ENCODE measurements around the gene SUPT4H1.

The SUPT4H1 gene

DNA sequence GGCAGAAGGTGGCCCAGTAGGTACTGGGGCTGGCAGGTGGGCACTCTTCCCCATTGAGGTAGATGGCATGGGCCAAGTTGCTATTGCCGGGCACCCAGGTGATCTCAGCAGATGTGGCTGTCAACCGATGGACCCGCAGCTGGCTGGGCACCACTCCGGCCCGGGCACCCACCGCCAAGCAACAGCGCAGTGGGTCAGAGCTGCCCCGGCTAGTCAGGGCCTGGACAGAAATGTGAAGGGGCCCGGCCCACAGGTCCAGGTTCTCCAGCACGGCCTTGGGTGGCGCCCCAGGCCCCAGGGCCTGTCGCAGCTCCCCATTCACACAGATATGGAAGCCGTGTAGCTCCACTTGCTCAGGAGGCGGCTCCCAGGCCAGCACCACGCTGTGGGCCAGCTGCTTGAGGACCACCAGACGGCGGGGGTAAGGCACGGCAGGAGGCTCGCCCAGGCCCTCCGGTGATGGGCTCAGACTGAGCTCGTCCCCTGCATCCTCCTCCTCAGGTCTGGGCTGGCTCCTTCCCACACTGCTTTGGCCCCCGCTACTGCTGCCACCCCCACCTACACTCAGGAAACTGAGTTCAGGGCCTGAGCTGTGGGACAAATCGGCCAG lies 39.9 kb downstream of the SUPT4H1 start:
- H3K4me3 ChIP-seq: no peak overlapping the region
- no peak overlapping the region for H3K27ac ChIP-seq

DNA sequence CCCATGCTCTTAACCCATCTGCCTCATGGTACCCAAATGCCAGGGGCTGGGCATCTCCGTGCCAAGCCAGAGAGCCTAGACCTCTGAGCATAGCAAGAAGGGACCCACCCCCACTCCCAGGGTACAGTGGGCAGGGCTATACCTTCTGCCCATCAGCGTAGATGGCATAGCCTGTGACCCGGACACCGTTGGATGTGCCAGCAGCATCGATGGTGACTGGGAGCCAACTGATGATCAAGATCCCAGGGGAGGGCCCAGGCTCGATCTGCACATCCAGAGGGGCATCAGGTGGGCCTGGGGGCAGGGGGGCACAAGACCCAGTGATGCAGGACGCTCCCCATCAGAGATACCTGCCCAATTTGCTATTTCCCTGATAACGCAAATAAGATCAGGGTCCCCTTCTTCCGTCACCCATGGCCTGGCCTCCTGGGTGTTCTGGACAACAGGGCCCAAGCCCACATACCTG lies 40.5 kb downstream of the SUPT4H1 start:
- Histone ChIP-seq H3K4me3 (no peak overlapping the region), H3K27ac (no peak overlapping the region)

DNA sequence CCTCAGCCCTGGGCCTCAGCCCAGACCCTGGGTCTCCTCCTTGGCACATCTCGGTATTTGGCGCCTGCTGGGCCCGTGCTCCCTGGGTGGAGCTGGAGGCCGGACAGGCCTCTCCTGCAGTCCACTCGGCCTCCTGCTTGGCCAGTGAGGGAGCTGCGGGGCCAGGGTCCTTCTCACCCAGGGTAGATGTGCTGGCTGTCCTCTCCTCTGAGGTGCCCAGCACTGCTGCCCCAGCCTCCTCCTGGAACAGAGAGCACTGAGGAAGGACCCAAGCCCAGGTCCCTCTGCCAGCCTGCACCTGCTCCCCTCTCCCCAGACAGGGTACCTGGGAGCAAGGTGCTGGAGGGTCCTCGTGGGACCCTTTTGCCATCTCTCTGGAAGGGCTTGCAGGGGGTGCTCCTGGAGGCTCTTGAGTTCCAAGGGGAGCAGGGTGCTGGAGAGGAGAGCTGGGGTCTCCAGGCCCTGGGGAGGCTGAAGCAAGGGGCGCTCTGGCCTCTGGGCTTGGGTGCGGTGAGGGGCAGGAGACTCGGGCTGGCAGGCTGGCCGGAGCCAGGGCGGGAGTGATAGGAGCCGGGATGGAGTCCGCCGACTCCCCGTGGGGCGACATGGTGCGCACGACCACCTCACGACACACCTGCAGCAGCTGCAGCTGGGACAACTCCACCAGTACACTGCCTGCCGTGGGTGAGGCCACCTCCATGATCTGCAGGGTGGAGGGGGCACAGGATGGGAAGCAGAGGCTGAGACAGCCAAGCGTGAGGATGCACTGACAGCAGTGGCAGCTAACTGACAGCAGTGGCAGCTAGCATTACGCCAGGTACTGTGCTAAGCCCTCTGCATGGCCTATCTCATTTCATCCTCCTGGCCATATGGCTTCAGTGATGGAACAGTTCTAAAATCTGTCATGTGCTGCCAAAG lies 41.2 kb downstream of the SUPT4H1 start:
- Histone ChIP-seq H3K27ac (no peak overlapping the region), H3K4me3 (no peak overlapping the region)

DNA sequence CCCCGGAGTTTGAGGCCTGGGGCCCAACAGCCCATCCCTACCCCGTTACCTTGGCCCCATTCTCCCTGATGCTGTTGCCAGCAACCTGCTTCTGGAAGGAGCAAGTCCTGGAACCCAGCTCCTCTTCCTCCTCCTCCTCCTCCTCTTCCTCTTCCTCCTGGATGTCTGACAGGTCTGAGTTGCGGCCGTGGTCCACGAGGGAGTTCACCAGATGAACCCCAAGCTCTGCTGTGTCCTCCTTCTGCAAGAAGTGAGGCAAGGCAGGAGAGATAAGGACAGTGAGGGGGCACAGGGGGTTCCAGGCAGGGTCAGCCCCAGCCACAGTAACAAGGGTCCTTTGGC lies 42.1 kb downstream of the SUPT4H1 start:
- H3K27ac ChIP-seq: no peak overlapping the region
- H3K4me3 ChIP-seq: no peak overlapping the region

DNA sequence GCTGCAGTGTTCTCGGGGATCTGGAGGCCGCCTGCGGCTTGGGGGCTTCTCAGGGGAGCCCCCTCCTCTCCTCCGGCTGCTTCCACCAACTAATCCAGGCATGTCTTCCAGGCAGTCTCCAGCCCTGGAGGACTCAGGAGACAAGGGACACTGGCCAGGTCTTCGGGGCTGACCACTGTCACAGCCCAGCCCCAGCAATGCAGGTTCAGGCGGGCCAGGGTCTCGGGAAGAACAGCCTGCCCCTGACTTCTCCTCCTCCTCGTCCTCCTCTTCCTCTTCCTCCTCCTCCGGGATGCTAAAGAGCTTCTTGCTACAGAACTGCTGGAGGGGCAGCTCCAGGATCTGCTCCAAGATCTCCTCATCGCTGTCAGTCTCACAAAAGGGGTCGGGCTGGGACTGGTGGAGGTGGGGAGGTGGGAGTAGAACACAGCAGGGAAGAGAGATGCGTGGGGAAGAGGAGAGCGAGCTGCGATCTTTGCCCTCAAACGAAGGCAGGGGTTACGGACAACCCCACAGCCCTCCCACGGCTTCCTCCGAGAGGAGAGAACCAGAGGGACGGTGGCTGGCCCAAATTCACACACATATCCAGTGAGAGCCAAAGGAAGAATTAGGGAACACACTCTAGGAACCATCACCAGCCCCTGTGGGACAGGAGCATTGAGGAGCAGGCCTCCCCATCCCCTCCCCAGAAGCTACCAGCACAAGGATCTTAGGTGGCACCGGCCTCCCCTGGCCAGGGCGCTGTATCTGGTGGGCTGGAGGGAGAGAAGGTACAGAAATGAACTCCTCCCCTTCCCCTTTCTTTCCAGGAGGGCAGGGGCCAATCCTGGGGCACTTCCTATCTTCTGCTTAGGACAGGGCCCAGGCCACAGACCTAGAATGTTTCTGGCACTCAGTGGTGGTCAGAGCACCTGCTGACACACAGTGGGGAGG lies 42.8 kb downstream of the SUPT4H1 start:
- Histone ChIP-seq H3K27ac (no peak overlapping the region), H3K4me3 (no peak overlapping the region)

DNA sequence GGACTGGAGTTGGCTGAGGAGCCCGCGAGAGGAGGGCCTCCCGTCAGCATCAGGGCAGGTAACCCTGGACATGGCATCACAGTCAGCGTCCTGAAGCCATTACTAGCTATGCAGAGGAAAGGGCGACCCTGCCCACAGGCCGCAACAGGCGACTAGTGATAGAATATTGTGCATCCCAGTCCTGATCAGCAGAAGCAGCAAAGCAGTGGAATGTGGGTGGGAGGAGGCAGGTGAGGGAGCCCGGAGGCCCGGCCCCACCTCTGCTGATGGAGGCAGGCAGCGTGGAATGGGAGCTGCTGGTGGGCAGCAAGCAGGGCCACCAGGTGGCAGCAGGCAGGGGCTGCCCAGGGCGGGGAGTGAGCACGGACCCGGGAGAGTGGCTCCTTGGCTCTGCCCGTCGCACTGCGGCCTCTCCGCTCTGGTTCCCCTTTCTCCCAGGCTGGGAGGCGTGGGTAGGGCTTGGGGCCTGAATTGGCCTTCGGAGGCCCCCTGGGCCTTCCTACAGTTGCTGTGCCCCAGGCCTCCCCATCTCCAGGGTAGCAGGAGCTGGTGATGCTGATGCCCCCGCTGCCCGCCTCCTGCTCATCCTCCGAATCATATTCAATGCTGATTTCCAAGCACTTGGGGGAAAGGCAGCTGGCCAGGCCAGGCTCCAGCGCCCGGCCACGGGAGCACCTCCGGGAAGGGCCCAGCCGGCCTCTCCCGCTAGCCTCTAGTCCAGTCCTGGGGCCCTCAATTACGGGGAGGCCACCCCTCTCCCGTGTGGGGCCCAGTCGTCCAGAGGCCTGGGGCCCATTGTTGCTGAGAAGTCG lies 43.6 kb downstream of the SUPT4H1 start:
- H3K27ac ChIP-seq: no peak overlapping the region
- no peak overlapping the region for H3K4me3 ChIP-seq

DNA sequence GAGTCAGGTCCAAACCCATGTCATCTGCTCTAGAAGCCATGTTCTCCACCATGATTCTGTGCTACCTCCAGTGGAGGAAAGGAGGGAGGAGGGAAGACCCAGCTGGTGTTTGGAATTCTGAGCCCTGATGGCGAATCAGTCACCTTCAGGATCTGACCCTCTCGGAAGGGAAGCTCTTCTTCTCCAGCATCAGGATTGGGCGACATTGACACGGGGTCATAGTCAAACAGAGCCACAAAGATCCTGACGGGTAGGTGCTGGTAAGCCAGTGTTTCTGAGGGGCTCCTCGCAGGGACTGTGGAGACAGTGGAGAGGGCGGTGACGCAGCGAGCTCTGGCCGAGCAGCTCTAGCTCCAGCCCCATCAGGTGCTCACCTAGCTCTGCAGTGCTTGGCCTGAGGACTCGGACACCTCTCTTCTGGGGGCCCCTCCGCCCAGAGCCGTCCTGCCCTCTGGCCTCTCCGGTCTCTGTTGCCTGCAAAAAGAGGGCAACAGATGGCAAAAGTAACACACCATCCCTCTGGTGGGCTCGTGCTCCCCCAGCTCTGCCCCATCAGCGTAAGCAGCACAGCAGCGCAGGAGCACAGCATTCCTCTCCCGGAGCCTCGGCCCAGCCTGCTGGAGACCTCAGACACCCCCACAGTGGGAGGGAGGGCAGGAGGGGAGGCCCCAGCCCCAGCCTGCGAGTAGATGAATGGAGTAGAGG lies 44.4 kb downstream of the SUPT4H1 start:
- Histone ChIP-seq H3K4me3 (no peak overlapping the region), H3K27ac (no peak overlapping the region)

DNA sequence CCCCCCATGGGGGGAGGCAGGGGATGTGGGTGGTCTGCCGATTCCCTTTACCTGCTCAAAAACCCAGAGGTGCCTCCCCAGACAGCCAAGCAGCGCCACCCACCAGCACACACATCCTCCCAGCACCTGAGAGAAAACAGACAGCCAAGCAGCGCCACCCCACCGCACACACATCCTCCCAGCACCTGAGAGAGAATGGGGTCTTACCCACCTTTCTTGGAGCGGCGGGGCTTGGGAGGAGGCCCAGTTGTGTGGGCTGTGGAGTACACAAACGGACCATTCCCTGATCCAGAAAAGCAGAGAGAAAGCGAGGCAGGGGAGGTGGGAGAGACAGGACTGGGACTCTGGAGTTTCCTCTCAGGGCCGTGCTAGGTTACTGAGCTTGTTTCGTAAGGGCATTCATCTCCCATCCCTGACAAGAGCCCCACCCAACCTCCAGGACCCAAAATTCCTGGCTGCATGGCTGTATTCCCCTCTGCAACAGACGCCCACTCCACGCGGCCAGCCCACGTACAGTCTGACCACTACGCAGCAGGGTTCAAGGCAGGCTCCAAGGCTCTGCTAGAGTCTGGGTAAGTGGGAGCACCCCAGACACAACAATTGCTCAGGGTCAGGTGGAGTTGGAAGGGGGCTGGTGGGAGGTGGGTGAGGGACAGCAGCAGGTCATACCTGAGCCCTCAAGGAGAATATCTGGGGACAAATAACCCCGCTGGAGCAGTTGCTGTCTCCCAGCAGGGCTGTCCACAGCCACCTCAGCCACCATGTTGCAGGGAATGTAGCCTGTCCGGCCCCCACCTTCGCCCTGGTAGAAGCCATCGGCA lies 45.7 kb downstream of the SUPT4H1 start:
- Histone ChIP-seq H3K4me3 (no peak overlapping the region), H3K27ac (peak overlapping the region in 2 of 21 experiments; percentile 48 to 58)

DNA sequence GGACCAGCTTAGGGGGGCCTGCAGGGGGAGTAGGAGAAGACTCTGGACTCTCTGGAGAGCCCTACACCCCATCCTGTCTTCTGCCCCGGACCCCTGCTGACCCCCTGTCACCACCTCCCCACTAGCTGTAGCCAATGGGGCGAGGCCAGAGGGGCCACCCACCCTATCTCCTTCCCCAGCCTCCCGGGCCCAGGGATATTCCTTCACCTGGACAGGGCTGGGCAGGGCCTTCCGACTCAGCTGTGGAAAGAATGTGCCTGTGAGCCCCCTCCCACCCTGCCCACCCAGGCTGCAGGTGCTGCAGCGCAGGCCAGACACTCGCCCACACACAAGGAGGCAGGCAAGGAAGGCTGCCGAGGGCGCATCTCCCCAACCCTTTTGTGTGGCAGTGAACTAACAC lies 46.4 kb downstream of the SUPT4H1 start:
- peak overlapping the region in 2 of 21 experiments; percentile 48 to 58 for H3K27ac ChIP-seq
- H3K4me3 ChIP-seq: no peak overlapping the region

DNA sequence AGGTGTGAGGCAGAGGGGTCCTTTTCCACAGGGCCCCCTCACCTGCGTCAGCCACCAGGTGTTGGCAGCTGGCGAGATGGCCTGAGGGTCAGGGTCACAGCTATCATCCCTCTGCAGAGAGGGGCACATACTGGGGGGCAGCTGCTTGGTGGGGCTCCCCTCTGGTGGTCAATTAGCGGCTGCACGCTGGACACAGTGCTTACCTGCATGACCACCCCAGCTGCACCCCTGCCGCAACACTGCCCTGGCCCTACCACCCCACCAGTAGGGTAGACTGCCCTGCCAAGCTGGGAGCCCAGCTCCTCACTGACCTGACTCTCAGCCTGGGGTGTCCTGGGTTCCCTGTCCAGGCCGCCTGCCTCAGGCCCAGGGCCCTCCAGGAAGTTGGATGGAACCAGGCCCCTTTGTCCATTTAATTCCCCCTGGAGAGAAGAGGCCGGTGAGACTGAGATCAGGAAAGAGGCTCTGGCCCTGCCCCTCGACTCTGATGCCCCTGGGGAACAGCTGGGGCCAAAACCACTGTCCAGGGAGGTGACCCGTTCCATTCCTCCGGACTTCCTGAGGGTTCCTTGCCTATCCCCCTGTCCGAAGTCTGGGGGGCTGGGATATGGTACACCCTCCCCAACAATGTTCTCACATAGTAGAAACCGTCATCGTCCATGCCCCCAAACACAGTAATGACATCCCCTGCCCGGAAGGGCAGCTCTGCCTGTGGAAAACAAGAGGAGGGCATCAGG lies 47.1 kb downstream of the SUPT4H1 start:
- no peak overlapping the region for H3K4me3 ChIP-seq
- peak overlapping the region in 2 of 21 experiments; percentile 48 to 58 for H3K27ac ChIP-seq

DNA sequence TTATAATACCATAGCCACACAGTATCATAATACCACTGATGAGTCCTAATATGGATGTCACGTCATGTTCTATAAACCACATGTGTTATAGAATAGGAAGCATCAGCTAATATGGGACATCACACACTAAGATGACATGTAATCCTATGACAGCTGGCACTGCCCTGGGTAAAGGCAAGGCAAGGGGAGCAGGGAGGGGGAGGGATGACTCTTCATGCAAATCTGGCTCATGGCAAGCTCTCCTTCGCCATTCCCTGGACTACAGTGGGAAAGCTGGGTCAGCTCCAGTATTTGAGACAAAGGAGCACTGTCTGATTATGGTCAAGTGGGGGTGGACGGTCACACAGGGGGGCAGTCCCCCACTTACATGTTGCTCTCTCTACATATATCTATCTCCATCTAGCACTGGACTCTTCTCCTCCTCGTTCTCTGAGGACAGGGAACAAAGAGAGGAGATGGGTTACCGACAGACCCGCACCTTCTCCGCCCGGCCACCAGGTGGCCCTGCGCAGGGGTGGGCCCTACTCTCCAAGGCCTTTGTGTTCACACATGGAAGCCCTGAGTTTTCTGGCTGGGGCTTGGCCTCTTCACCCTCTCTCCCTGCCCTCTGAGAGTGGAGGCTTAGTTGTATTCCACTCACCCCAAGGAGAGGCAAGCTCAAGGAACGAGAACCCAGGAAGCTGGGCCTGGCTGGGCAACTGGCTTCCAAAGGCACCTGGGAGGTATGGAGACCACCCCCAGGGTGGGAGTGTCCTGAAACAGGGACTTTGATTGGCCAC lies 47.8 kb downstream of the SUPT4H1 start:
- Histone ChIP-seq H3K27ac (peak overlapping the region in 1 of 21 experiments; percentile 58), H3K4me3 (no peak overlapping the region)

DNA sequence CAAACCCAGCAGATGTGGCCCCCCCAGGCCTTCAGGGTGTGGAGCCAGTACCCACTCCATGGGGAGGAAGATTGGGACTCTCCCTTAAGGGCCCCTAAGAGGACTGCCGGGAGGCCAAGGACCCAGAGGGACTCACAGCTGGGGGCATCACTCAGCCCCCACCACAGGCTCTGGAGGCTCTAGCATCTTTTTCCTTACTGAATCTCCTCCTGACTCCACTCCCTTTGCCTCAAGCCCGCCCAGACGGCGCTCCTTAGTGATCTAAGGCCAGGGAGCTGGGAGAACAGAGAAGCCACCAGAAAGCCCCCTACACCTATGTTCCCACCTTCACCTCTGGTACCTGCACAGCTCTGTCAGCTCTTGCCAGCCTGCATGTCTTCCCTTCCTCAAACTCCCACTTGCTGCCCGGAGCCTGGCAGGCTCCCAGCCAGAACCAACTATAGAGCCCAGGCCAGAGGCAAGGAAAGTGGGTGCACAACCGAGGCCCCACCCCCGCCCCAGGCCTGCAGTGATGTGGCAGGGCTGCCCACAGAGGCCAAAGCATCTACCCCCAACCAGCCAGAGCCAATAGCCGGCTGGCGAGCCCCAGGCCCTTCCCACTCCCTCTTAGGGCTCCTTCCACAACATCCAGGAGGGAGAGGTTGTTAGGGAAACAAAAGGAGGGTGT lies 48.9 kb downstream of the SUPT4H1 start:
- Histone ChIP-seq H3K4me3 (no peak overlapping the region), H3K27ac (no peak overlapping the region)

DNA sequence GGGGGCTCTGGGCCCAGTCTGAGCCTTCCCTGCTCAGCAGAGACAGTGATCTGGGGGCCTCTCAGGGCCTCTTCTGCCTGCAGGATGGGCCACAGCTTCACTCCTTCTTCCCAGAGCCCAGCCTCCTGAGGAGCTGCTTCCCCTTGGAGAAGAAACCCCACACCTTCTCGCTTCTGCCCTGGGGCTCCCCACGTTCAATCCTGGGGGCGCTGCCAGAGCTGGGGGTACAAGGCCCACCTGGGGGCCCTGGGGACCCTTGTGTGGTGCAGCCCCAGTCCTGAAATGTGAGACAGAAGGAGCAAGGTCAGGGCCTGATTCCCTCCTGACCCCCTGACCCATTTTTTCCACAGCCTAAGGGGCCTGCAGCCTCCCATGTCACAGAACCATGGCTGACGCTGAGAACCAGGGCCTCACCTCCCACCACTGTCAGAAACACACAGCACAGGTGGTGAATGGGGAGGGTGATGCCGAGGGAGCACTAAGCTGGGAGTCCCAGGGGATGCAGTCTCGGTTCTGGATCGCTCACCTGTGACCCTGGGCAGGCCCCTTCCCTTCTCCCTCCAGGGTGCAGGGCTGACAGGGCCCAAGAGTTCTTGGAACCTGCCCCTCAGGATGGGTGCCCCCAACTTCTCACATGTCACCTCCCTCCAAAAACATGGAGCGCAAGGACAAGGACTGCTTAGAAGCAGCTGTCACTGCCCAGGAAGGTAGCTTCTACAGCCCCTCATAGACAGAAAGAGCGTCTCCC lies 49.7 kb downstream of the SUPT4H1 start:
- Histone ChIP-seq H3K4me3 (no peak overlapping the region), H3K27ac (no peak overlapping the region)

DNA sequence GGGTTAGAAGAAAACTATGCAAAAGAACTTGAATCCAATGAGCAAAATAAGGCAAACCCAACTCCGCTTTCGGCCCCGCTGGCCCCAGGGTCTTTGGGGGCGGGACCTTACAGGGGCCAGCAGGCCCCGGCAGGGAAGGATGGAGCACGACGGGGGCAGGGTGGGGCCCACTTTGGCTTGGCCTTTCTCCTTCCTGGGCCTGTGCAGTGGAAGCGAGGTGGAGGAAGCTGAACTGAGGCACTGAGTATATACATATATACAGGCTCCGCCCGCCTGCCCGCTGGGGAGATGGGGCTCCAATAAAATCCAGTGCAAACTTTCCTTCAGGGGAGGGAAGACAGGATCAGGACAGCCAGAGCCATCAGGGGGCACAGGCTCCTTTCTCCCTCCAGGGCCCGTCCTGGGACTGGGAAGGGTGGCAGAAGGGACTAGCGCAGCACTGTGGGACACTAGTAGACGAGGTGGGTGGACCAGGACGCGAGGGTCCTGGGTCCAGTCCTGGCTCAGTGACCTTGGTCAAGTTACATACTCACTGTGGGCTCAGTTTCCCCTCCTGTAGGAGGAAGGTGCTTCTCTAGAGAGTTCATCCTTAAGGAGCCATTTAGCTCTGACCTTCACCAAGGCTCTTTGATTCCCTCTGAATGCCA lies 50.4 kb downstream of the SUPT4H1 start:
- Histone ChIP-seq H3K27ac (no peak overlapping the region), H3K4me3 (no peak overlapping the region)

DNA sequence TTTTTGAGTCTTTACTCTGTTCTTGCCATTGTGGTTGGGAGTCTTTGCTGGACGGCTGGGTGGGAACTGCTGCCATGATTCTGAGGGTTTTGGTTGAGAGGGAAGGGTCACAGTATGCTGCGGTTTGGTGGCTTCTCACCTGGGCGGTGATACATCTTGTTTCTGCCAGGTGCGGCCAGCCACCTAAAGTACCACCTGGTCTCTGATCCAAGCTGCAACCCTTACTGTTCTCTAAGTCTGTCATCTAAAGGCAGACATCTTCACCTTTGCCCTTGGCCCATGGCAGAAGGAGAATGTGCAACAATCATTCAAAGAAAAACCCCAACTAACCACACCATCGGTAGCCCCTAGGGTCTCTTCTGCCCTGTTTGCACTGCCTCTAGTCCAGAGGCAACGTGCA lies 51.7 kb downstream of the SUPT4H1 start:
- no peak overlapping the region for H3K4me3 ChIP-seq
- no peak overlapping the region for H3K27ac ChIP-seq
